Stimulated activated CD8-positive, alpha-beta memory T cell treated with anti-CD3 and anti-CD28 coated beads, Interleukin-12 subunit alpha, Interleukin-12 subunit beta, amount 100 ng/mL, for 4 hours (primary cell): Measurements from ENCODE around the gene TMEM100.

ENCODE experiments used
- DNase-seq: peaks from one replicate; pipeline ENCODE4 v3.0.0-alpha.2; 2020; ENCODE audit warnings: low read depth

The TMEM100 gene, protein sequence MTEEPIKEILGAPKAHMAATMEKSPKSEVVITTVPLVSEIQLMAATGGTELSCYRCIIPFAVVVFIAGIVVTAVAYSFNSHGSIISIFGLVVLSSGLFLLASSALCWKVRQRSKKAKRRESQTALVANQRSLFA

DNA sequence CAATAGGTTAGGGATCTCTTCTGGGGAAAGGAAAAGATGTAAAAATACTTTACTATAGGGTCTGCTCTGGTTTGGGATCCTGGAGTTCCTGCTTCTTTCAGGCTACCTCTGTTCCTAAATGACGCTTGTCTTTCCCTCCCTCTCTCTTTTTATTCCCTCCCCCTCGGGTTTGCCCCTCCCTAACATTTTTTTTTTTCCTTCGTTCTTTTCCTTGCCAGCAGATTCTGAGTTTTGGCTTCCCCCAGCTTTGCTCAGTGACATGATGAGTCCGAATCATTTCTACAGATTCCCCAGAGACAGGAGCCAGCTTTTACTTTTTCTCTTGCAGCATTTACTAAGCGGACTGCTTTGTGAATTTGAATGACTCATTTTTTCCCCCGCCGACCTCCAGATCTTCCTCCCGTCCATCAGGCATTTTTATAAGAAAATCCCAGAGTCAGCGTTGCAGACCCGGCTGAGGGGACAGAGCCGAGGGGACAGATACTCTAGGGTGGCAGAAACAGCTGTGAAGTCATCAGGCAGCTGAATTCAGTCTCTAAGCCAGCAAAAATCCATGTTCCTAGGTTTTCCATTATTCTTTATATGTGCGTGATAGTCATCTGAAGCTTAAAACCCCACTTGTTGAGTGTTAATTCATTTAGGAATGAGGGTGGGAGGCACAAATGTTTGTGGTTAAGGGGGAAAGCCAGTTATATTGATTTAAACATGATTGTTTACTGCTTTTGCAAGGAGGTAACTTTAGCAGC lies at the start of gene TMEM100:
TSS of gene TMEM100 (minus strand) at position 123 of the 746 bp plus-strand sequence. CDS start 1,794 bp downstream, outside the sequence.
- DNase-seq = no peak

DNA sequence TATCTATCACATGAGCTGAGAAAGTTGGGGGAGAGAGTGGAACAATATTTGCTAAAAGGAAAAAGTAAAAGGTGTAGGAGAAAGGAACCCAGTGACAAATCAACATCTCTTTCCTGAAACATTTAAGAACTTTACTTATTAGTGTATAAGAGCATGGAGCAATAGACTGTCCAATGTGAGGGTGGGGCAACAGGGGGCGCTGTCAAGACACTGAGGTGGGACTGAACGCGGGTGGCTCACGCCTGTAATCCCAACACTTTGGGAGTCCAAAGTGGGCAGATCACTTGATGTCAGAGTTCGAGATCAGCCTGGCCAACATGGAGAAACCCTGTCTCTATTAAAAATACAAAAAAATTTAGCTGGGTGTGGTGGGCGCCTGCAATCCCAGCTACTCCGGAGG lies 49.4 kb upstream of the TMEM100 start:
- DNase-seq = no peak

DNA sequence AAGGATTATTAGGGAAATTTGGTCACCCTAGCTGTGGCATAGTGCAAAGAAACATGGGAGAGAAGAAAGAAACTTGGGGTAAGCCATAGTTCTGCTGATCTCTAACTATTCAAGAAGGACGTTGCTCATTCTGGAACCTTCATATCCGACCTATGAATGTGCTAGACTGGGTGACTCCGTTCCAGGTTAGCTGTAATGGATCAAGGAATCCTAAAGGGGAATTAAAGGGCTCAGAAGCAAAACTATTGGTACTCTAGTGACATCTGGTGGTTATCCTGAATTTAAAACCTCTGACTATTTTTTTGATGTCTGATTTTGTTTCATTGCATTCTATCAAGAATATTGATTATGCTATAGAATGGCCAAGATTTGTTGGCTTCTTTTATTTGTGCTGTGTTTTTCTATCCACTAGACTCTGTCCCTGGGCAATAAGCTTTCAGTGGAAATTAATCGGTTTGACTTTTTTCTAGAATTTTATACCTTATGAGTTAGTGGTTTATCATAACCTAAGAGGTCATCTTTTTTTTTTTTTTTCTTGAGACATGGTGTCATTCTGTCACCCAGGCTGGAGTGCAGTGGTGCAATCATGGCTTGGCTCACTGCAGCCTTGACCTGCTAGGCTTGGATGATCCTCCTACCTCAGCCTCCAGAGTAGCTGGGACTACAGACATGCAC lies 47.7 kb upstream of the TMEM100 start:
- DNase-seq = no peak

DNA sequence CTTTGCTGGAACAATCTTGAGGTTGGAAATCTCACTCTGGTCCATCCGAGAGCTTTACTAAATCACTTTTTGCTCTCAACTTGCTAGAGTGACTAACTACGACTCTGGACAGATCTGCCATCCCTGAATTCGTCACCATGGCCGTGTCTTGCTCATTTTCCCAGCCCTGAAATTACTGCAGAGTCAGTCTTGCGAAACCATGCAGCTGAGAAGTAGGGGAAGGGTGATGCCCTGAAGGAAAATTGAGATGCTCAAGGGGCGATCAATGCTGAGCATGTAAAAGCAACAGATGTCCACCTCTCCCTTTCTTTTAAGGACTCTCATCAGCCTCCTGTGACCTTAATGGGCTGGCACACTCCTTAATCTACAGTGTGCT lies 46.9 kb upstream of the TMEM100 start:
- DNase-seq = no peak

DNA sequence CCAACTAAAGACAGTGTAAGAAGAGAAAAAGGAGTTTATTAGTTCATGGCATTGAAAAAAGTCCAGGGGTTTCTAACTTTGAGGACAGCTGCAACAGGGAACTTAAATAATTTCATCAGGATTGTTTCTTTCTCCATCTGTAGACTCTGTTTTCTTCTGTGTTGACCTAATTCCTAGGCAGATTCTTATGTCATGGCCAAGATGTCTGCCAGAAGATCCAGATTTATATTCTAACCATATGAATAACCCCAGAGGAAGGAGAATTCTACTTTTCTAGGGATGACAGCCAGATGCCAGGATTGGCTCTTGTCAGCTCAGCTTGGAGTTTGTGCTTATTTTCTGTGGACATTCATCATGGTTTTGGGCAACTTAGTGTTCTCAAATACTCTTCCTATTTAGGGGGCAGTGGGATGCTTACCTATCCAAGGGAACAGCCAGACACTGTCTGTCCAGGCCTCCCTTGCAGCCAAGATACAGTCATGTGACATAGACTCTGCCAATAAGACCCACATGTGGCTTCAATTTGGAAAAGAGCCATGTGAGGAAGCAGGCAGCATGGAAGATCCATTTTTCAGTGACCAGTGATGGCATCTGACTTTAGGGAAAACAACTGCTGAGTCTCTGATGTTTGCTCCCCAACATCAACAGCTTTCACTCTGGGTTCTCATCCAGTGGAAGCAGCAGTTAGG lies 46.4 kb upstream of the TMEM100 start:
- DNase-seq = no peak

DNA sequence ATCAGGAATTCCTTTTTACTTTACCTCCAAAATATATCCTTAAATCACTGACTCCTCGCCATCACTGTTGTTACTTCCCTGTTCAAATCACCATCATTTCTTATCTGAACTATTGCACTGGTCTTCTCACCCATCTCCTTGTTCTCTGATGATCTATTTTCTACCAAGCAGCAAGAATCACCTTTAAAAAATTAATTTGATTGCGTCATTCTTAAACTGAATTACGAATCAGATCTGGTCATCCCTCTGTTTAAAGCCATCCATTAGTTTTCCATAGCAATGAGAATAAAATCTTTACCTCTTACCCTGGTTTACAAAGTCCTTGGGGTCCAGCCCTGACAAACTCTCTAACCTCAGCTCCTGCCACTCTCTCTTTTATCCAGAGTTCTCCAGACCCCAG lies 42.8 kb upstream of the TMEM100 start:
- DNase-seq = no peak

DNA sequence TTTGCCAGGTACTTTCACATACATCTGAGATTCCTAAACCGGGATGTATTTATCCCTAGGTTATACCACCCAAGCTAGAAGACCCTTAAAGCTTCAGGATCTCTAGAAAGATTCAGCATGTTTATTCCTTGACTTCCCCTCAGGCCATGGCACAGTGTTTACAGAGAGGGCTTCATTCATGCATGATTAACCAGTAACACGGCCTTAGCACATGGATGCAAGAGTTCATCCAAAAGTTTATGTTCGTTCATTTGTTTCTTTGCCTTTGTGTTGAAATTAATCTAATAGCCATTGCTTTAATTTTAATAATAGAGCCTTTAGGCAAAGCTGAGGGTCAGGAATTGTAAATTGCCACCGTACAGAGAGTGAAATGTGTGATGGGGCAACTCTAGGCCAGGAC lies 41.9 kb upstream of the TMEM100 start:
- DNase-seq = no peak

DNA sequence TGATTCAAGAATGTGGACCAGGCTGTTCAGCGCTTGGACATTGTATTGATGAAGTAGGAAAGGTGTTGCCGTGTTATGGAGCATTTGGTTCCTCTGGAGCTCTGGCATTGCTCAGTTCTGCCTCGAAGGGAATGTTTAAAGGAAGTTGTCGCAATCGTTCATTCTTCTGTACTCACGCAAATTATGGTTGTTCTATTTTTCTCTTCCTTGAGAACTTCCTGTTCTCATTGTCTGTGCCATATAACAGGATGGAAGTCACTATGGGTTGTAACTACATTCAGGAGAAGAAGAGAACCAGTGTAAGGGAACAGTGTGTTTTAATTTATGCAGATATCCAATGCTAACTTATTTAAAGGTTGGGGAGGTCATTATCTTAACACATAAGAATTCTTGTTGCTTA lies 41.2 kb upstream of the TMEM100 start:
- DNase-seq = no peak

DNA sequence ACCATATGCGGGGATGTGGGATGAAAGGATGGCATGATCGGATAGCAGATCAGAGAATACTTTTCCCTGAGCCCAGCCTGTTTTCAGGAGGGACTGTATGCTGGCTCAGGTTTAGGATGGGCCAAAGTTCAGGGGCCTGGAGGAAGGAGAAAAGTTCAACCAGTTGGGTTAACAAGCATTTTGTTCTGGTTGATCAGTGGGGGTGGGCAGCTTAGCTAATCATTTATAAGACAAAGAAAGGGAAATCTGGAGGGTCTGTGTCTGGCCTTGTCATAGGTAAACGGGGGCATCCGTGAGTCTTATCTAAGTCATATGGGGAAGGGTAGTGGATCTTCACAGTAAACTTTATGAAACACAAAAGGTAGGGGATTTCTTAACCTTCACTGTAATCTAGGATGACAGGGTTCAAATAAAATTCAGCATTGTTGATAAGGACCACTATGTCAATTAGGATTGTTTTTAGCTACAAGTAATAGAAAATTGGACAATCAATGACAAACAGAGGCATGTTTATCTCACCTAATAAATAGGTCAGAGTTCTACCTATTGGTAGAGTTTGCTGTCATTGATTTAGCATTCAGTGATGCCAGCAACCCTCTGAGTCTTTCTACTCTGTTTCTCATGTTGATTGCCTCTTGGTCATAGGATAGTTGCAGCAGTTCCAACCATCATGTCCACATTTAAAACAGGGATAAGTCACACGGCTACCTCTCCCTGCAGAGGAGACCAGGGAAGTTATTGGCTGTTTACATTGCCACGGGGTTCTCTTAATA lies 39.6 kb upstream of the TMEM100 start:
- DNase-seq = no peak

DNA sequence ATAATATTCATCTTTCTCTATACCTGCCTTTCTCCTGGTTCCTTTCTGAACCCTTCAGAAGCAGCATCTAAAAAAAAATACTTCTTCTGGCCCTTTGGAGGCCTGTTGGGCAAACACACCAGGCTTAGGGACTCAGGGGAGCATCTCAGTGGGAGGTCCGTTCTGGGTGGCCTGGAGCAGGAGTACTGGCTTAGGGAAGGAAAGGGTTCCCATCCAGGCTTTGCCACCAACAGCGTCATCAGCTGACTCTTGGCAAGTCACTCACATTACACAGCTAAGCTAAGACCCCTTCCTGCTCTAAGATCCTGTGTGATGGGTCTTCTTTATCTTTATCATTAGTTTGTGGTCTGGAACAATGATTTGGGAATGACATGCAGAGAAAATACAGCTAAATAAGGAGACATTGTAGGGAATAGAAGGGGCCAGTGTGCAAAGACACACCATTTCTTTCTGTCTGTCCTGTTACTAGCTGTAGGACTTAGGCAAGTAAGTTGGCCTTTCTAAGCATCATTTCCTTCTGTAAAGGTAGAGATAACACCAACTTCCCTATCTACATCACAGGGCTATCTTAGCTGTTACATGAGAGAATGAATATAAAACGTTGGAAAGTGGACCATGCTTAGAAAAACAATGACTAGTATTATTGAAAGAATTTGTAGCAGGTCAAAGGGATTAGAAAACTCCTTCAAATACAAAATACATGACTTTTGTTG lies 38.1 kb upstream of the TMEM100 start:
- DNase-seq = no peak

DNA sequence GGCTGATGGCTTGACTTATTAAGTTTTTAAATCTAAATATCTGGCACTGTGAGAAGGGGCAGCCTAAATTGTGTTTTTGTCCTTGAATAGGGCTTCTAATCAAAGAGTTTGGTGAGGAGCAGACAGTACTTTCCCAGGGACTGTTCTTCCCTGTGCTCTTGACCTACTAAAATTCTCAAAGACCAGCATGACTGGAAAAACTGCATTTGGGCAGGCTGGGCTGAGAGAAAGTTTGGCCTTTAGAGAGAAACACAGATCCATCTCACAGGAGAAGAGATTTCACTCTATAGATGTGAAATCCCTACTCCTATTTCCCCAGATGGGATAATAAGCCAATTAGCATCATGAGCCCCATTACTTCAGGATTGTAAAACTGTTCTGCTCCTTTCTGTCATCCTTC lies 35.5 kb upstream of the TMEM100 start:
- no peak for DNase-seq

DNA sequence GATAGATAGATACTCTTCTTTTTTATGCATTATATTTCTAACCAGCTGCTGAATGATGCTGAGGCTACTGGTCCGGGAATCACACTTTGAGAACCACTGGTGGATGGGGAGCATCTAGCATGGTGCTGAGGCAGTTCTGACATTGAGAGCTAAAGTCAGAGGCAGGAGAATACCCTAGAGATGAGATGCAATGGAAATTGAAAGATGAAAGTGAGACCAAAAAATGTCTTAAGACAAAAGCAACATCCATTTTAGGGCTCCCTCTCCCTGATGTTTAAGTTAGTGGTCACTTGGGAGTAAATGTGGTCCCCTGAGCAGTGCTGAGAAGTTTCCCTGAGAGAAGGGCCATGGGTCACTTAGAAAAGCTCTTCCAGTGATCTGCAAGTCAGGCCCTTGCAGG lies 35.0 kb upstream of the TMEM100 start:
- no peak for DNase-seq

DNA sequence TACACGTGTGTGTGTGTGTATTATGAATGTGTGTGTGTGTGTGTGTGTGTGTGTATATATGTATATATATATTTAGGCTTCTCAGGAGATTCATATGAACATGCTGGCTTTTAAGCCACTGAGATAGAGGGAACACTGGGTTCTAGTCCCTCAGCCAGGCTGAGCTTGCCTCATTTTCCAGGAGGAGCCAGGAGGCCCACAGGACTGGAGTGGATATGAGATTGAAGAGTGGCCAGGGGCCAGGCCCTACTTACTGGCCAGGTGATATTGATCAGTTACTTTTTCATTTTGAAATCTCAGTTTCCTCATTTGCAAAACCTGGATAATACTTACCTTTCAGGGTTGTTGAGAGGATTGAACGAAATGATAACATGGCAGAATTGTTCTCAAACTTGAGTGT lies 34.0 kb upstream of the TMEM100 start:
- no peak for DNase-seq

DNA sequence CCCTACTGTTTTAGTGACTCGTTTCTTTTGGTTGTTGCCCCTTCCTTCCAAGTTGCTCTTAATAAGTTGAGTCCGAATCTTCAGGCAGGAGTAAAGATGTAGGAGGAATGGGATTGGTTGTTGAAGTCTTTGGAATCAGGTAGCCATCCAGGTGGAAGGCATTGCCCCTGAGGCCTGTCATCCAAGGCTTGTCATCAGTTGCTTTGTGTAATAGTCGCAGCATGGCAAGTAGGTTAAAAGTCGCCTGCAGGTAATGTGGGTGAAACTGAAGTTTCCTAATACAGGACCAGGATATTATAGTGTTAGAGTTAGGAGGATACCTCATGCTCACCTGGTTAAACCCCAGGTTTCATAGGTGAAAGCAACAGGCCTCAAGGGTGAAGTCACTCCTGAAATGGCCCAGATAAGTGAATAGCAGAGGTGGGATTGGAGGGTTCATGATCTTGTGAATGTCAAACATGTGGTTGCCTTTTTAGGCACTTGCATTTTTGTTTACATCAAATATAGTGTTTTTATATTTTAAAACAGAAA lies 29.1 kb upstream of the TMEM100 start:
- DNase-seq = no peak

DNA sequence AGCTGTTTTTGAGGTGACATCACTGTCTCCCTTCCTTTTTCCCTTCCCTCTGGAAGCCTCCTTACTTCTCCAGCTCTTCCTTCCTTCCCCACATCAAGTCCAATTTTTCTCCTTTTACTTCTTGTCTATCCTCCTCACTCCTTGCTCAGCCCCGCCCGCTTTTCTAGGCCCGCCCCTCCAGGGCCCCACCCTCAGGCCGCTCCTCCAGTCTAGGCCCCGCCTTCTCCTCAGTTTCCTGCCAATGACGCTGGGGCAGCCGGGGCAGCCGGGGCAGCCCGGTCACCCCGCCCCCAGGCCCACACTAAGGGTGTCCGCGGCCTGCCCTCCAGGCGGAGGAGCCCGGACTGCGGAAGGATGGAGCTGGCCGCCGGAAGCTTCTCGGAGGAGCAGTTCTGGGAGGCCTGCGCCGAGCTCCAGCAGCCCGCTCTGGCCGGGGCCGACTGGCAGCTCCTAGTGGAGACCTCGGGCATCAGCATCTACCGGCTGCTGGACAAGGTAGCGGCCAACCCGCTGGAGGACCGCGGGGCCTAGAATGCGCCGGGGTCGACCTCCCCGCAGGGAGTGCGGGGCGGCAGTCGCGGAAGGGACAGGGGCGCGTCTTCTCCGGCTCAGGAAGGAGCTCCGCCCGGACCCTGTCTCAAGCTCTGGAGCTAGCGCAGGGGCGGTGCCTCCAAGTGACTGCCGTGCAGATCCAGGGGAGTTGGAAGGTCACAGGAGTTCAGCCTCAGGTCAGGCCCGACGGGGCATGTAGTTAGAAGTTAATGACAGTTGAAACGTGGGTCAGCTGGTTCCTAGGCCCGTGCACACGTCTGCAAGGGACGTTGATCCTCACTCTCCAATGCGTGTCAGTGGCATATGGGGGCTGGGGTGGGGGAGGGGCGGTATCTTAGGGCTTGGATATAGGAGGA lies 28.3 kb upstream of the TMEM100 start, which contains the start of gene PCTP:
TSS of gene PCTP (plus strand) at position 302 of the 908 bp plus-strand sequence. CDS start at position 355, 53 bp downstream.
- DNase-seq = peak; percentile 64

DNA sequence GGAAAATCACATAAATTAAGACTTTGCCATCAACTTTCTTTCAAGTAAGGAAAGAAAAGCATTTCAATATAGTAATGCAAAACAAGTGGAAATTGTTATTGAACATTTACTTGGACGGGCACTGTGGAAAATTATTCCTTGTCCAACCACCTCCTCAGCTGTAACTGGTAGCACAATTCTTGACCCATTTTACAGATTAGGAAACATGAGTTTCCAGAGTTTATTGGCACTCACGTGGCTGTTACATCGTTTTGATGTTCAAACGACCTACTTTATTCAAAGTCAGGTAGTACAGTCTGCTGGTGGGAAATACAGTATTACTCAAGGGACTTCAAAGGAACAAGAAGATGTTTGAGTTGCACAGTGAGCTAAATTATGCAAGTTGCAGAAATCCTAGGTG lies 27.3 kb upstream of the TMEM100 start:
- DNase-seq = no peak

DNA sequence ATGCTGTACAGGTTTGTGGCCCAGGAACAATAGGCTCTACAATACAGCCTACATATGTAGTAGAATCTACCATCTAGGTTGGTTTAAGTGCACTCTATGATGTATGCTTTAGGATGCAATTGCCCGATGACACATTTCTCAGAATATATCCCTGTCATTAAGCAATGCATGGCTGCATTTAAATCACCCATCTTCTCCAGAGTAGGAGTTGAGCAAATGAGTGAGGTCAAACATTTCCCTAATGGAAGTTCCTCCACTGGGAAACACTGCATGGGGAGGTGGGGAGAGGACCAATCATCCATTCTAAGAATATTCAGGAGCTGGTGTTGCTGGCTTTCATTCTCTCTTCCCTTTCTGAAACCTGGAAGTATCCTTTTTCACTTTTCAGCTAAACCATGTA lies 26.2 kb upstream of the TMEM100 start:
- DNase-seq = no peak

DNA sequence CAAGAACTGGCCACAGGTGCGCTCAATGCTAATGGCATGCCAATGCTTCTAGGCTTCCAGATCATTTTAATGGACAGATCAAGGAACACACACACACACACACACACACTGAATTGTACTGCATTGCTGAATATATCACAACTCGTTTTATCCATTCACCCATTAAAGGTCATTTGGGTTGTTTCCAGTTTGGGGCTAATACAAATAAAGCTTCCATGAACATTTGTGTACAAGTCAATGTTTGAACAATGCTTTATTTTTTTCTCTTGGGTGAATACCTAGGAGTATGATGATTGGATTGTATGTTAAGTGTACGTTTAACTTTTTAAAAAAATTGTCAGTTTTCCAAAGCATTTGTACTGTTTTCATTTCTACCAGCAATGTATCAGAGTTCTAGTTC lies 24.5 kb upstream of the TMEM100 start:
- DNase-seq = no peak

DNA sequence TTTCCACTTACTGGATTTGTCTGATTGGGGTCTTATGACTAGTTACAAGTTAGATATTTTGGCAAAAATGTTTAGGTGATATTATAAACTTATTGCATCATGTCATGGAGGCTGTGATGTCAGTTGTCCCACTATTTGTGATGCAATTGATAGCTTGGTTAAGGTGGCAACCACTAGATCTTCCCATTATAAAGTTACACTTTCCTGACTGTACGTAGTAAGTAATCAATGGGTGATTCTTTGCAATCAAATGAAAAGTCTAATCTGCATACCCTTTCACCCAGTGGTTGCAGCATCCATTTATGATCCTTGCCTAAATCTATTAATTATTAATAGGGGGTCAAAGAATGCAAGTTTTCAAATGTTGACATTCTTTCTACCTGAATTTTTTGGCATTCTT lies 23.8 kb upstream of the TMEM100 start:
- DNase-seq = no peak

DNA sequence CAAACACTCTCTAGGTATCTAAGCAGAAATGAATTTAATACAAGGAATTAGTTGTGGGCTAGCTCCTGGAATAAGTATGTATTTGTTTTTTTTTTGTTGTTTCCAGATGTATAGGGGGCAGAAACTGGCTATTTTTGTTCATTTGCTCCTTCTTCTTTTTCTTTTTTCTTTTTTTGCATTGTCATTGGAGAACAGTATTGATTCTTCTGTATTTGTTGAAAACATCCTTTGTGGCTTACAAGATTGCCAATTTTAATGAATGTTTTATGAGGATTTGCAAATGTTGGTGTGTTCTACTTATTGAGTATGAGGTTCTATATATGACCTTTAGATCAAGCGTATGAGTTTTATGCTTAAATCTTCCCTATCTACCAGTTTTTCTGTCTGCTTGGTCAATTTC lies 22.6 kb upstream of the TMEM100 start:
- DNase-seq = no peak
